Anterior cingulate cortex (tissue), 58 donors: ENCODE data around the gene SFXN3.

Experiments used
- DNase-seq, 58 donors: peaks; one replicate each; lab custom pipeline; 2025; lab: John Stamatoyannopoulos, UW

Gene SFXN3

GRCh38 chr10:100999742-101000126 is 31.3 kb upstream of the SFXN3 start, which contains the start of gene LZTS2:
Gene LZTS2 (plus strand): TSS chr10:100999808. CDS start chr10:101002539, 2,731 bp downstream.
- peak in 4 of 58 donors; percentile 24 to 68 (median 66) for DNase-seq

GRCh38 chr10:101000127-101000914 is 30.7 kb upstream of the SFXN3 start:
- peak in 27 of 58 donors; percentile 21 to 69 (median 51) for DNase-seq

GRCh38 chr10:101000915-101001658 is 29.9 kb upstream of the SFXN3 start:
- DNase-seq = peak in 47 of 58 donors; percentile 12 to 85 (median 45)

- no peak for DNase-seq
Measured at GRCh38 chr10:101001659-101002035, 29.4 kb upstream of the SFXN3 start.

- no peak for DNase-seq
Measured at GRCh38 chr10:101002456-101002855, 28.6 kb upstream of the SFXN3 start.

- no peak for DNase-seq
Measured at GRCh38 chr10:101003639-101004206, 27.3 kb upstream of the SFXN3 start.

- DNase-seq = no peak
Measured at GRCh38 chr10:101005361-101005760, 25.7 kb upstream of the SFXN3 start.

GRCh38 chr10:101005869-101006567 is 25.0 kb upstream of the SFXN3 start:
- no peak for DNase-seq

- peak in 17 of 58 donors; percentile 18 to 70 (median 52) for DNase-seq
Measured at GRCh38 chr10:101006593-101007098, 24.4 kb upstream of the SFXN3 start.

GRCh38 chr10:101007099-101007711 is 23.8 kb upstream of the SFXN3 start:
- peak in 16 of 58 donors; percentile 14 to 69 (median 46) for DNase-seq

GRCh38 chr10:101007915-101008822 is 22.9 kb upstream of the SFXN3 start:
- peak in 26 of 58 donors; percentile 16 to 75 (median 52) for DNase-seq

GRCh38 chr10:101008823-101009423 is 22.1 kb upstream of the SFXN3 start:
- peak in 44 of 58 donors; percentile 16 to 88 (median 64) for DNase-seq

- no peak for DNase-seq
Measured at GRCh38 chr10:101010329-101010728, 20.7 kb upstream of the SFXN3 start.

- peak in 9 of 58 donors; percentile 17 to 53 (median 32) for DNase-seq
Measured at GRCh38 chr10:101011517-101012423, 19.3 kb upstream of the SFXN3 start.

- peak in 57 of 58 donors; percentile 12 to 96 (median 85) for DNase-seq
Measured at GRCh38 chr10:101012525-101013364, 18.3 kb upstream of the SFXN3 start.

GRCh38 chr10:101013365-101013825 is 17.6 kb upstream of the SFXN3 start:
- no peak for DNase-seq
